Keratinocyte (primary cell): ENCODE data around the gene IL19. TPM values are rescaled to one million over a fixed set of nuclear protein-coding genes. Genes with fewer than 3 reads are reported as not detected.

Source experiments
- DNase-seq: peaks from one replicate; pipeline ENCODE4 v3.0.0-alpha.2; 2011; ENCODE audit warnings: low read depth, missing footprints, low spot score
- FAIRE-seq: peaks from 2 replicates; lab custom pipeline; 2011; peaks lifted over from hg19 to GRCh38; lab: Jason Lieb, UNC
- H2AFZ ChIP-seq: 2 replicates; pipeline ENCODE4 v1.6.0; 2012; ENCODE audit warnings: low read length, control low read depth, inconsistent platforms; ENCODE audit not compliant: control insufficient read depth
- H3K27ac ChIP-seq: 2 replicates; pipeline ENCODE4 v1.5.1; 2011; ENCODE audit warnings: low read length; ENCODE audit not compliant: control insufficient read depth, insufficient read depth
- H3K27me3 ChIP-seq: 3 replicates; pipeline ENCODE4 v1.6.0; 2011; ENCODE audit warnings: low read length; ENCODE audit not compliant: control insufficient read depth, insufficient read depth; ENCODE audit errors: extremely low read depth
- H3K36me3 ChIP-seq, 2 experiments: 2 replicates in 1 of 2; 3 replicates in 1 of 2; pipeline ENCODE4 v1.5.1; 2011; ENCODE audit warnings: low read length in 2 of 2, mild to moderate bottlenecking in 1 of 2; ENCODE audit not compliant: control insufficient read depth in 2 of 2, insufficient read depth in 2 of 2; ENCODE audit errors: extremely low read depth in 1 of 2
- H3K4me1 ChIP-seq: 3 replicates; pipeline ENCODE4 v1.5.1; 2011; ENCODE audit warnings: low read length; ENCODE audit not compliant: control insufficient read depth, insufficient read depth; ENCODE audit errors: extremely low read depth
- H3K4me2 ChIP-seq: 3 replicates; pipeline ENCODE4 v1.6.0; 2011; ENCODE audit warnings: low read depth, low read length; ENCODE audit not compliant: control insufficient read depth, insufficient read depth; ENCODE audit errors: extremely low read depth
- H3K4me3 ChIP-seq, 3 experiments: fragments of 200-600 bp in 1 of 3; sonication (generic) in 1 of 3; 2 replicates in 2 of 3; 3 replicates in 1 of 3; pipeline ENCODE4 v1.5.1; 2011 to 2016; ENCODE audit warnings: low read length in 3 of 3, mild to moderate bottlenecking in 3 of 3, control low read depth in 2 of 3, inconsistent platforms in 1 of 3, low read depth in 1 of 3, mixed read lengths in 1 of 3, mixed run types in 1 of 3, moderate library complexity in 1 of 3; ENCODE audit not compliant: control insufficient read depth in 2 of 3, insufficient read depth in 2 of 3; ENCODE audit errors: extremely low read depth in 1 of 3
- H3K79me2 ChIP-seq: 2 replicates; pipeline ENCODE4 v1.6.0; 2012; ENCODE audit warnings: low read length; ENCODE audit not compliant: control insufficient read depth, insufficient read depth
- H3K9ac ChIP-seq: 3 replicates; pipeline ENCODE4 v1.6.0; 2011; ENCODE audit warnings: low read length; ENCODE audit not compliant: control insufficient read depth, insufficient read depth; ENCODE audit errors: extremely low read depth
- H3K9me1 ChIP-seq: 3 replicates; pipeline ENCODE4 v1.6.0; 2011; ENCODE audit warnings: low read length; ENCODE audit not compliant: control insufficient read depth, insufficient read depth; ENCODE audit errors: extremely low read depth
- H3K9me3 ChIP-seq: 2 replicates; pipeline ENCODE4 v1.5.1; 2012; ENCODE audit warnings: low read depth, low read length; ENCODE audit not compliant: control insufficient read depth
- H4K20me1 ChIP-seq: 3 replicates; pipeline ENCODE4 v1.6.0; 2011; ENCODE audit warnings: low read length; ENCODE audit not compliant: control insufficient read depth, insufficient read depth; ENCODE audit errors: extremely low read depth
- EZH2 ChIP-seq: IDR thresholded peaks from one replicate; pipeline ENCODE4 v1.6.1; 2012; ENCODE audit warnings: inconsistent platforms, mild to moderate bottlenecking, low read length, moderate library complexity
- dilution Hi-C: fragments of 300-500 bp; cut with MboI; formaldehyde crosslinking; loops from one replicate; pipeline ENCODE4 v1.7.0; 2020; ENCODE audit warnings: low sequenced_read_pairs; ENCODE audit not compliant: extremely low pct_ligation_motif_present
- polyA plus RNA-seq, 5 experiments: library from polyadenylated mRNA; depleted of rRNA in 3 of 5; stranded (reverse) in 3 of 5; stranded (forward) in 1 of 5; unstranded in 1 of 5; fragments of >200 nt; gene quantifications; 1 replicate in 1 of 5; 2 replicates in 3 of 5; 3 replicates in 1 of 5; pipeline versions ENCODE4 v1.2.1 to v1.2.3, GENCODE V29; 2011 to 2012; ENCODE audit warnings: missing spikeins in 2 of 5, low read depth in 1 of 5, low replicate concordance in 1 of 5
- TF ChIP-seq, protein P1 (sequence below), 3 experiments: IDR thresholded peaks in 1 of 3; conservative IDR thresholded peaks in 1 of 3; optimal IDR thresholded peaks in 1 of 3; 2 replicates in 2 of 3; 3 replicates in 1 of 3; pipeline versions ENCODE3 to v1.5.1; 2011; ENCODE audit warnings: low read length in 3 of 3, mild to moderate bottlenecking in 3 of 3, moderate library complexity in 2 of 3, control low read depth in 1 of 3, inconsistent platforms in 1 of 3; ENCODE audit not compliant: insufficient read depth in 2 of 3; ENCODE audit errors: extremely low read depth in 1 of 3

The IL19 gene
- polyA plus RNA-seq, 1 donor (not counting 4 experiments of a cell fraction or from before 2014, with no cell fraction given) = not detected

- Histone ChIP-seq H3K27ac (no peak overlapping the region), H2AFZ (no peak overlapping the region), H3K9ac (no peak overlapping the region), H3K4me1 (no peaks in the 10 kb centered on the region), H3K9me3 (no peaks in the 10 kb centered on the region), H3K79me2 (no peaks in the 10 kb centered on the region), H3K4me2 (no peak overlapping the region), H3K4me3 (no peak overlapping the region), H3K27me3 (peaks cover 9% of the 10 kb centered on the region), H3K9me1 (no peaks in the 10 kb centered on the region), H4K20me1 (no peaks in the 10 kb centered on the region), H3K36me3 (no peaks in the 10 kb centered on the region)
- no peak for FAIRE-seq
- DNase-seq = no peak
- dilution Hi-C loops = loop anchor here (25.0 kb wide), 1 partner anchor 230 kb away; no protein-coding TSS in a partner anchor
- TF ChIP-seq, protein P1, sequence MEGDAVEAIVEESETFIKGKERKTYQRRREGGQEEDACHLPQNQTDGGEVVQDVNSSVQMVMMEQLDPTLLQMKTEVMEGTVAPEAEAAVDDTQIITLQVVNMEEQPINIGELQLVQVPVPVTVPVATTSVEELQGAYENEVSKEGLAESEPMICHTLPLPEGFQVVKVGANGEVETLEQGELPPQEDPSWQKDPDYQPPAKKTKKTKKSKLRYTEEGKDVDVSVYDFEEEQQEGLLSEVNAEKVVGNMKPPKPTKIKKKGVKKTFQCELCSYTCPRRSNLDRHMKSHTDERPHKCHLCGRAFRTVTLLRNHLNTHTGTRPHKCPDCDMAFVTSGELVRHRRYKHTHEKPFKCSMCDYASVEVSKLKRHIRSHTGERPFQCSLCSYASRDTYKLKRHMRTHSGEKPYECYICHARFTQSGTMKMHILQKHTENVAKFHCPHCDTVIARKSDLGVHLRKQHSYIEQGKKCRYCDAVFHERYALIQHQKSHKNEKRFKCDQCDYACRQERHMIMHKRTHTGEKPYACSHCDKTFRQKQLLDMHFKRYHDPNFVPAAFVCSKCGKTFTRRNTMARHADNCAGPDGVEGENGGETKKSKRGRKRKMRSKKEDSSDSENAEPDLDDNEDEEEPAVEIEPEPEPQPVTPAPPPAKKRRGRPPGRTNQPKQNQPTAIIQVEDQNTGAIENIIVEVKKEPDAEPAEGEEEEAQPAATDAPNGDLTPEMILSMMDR (optimal IDR thresholded peaks at IDR 0.05 in 1 of 3, IDR thresholded peaks at IDR 0.05 in 1 of 3, conservative IDR thresholded peaks at IDR 0.05 in 1 of 3; ENCODE audit: extremely low read depth in 1 of 3, insufficient read depth in 2 of 3, low read length in 3 of 3) = no peak
- TF ChIP-seq EZH2 = no peak
These were observed 12.9 kb upstream of the IL19 start for GRCh38 chr1:206757524-206758266.

GRCh38 chr1:206760590-206760989 lies 10.0 kb upstream of the IL19 start:
- TF ChIP-seq EZH2 = no peak
- TF ChIP-seq, protein P1 (optimal IDR thresholded peaks at IDR 0.05 in 1 of 3, IDR thresholded peaks at IDR 0.05 in 1 of 3, conservative IDR thresholded peaks at IDR 0.05 in 1 of 3; ENCODE audit: extremely low read depth in 1 of 3, insufficient read depth in 2 of 3, low read length in 3 of 3) = no peak
- no peaks in the 10 kb centered on the region for H4K20me1 ChIP-seq
- dilution Hi-C loops = loop anchor here (25.0 kb wide), 1 partner anchor 227 kb away; no protein-coding TSS in a partner anchor
- no peaks in the 10 kb centered on the region for H3K4me1 ChIP-seq
- no peak overlapping the region for H3K27ac ChIP-seq
- H3K9ac ChIP-seq = no peak overlapping the region
- no peak overlapping the region for H3K4me3 ChIP-seq
- no peaks in the 10 kb centered on the region for H3K9me1 ChIP-seq
- H3K79me2 ChIP-seq = no peaks in the 10 kb centered on the region
- H3K4me2 ChIP-seq = no peak overlapping the region
- H3K36me3 ChIP-seq = no peaks in the 10 kb centered on the region
- DNase-seq (no peak), FAIRE-seq (no peak)
- H3K9me3 ChIP-seq = no peaks in the 10 kb centered on the region
- no peak overlapping the region for H2AFZ ChIP-seq
- peaks cover 11% of the 10 kb centered on the region for H3K27me3 ChIP-seq
